HG02870 (cell line): ENCODE data around the gene USP10.

Experiments used
- ATAC-seq: cut with Tn5 transposase; IDR thresholded peaks from one replicate; pipeline ENCODE4 v1.9.1; 2021; ENCODE audit warnings: mild to moderate bottlenecking, moderate library complexity; ENCODE audit not compliant: unreplicated experiment

The USP10 gene

GRCh38 chr16:84750575-84750974 lies 50.8 kb downstream of the USP10 start:
- no peak for ATAC-seq

DNA sequence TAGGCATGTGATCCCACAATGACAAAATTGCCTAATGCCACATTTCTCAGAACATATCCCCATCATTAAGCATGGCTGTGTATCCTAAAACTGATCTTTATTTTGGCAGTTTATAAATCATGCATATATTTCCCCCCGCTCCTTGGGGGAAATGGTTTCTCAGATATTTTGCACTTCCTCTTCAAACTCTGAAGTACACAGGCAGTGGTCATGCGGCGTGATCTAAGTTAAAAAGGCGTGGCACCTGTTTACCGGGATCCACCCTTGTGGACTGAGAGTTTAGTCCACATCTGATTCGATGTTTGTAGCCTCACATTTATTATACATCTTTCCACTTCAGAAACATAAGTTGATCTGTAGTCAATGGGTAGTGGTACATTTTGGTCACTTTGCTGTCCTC lies 51.4 kb downstream of the USP10 start:
- ATAC-seq: no peak

DNA sequence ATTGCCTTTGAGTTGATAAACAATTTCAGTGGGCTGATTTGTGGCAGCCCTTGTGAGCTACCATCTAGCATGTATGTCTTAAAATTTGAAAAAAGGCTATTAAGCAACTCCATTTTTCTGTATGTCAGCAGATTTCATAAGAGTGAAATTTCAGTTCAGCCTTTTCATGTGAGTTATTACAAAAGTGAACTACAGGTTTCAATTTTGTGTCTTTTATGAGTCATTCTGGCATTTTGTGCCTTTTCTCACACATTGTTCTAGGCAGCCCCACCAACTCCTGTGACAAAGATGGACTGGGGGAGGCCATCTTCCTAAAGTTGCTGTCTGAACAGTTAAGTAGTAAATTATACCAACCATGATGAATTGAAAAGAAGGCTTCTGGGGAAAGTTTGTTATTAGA lies 52.1 kb downstream of the USP10 start:
- ATAC-seq: peak; percentile 53

- ATAC-seq: no peak
These were observed 52.8 kb downstream of the USP10 start for GRCh38 chr16:84752600-84752999.

DNA sequence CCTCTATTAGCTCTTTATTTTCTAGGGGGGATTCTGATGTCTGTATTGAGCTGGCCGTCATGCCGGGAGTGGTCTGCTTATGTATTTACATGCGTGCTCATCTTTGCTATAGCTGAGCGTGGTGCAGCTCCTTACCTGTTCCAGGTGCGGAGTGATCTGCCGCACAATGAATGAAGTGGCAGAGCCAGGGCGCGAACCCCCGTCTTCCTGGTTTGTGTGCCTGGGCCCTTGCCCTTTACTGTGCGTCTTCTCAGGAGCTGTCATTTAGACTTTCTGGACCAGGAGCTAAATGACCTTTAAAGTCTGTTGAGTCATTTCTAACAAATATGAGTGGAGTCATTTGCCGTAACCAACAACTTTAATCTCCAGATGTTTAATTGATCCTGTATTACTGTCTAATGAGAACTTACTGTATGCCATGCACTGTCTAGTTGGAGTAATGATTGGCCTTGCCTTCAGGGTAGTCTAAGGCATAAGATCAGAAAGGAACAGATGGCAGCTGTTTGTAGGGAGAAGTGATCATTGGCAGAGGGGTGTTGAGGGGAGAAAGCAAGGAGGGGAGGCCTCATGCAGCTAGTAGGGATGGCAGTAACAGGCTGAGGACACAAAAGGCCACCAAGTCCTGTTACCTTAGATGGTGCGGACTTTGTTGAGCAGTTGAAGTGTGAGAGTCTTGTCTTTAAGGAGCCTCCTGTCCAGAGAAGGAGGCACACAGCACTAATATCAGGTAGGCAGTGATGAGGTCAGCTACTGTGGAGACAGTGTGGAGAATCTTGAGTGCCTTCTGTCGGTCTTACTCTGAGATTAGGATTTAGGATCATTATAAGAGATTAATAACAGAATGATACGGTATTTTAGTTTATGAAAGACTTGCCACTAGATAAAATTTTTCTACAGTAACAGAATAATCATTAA lies 53.9 kb downstream of the USP10 start:
- no peak for ATAC-seq

GRCh38 chr16:84754353-84754856 lies 54.6 kb downstream of the USP10 start:
- ATAC-seq: no peak

DNA sequence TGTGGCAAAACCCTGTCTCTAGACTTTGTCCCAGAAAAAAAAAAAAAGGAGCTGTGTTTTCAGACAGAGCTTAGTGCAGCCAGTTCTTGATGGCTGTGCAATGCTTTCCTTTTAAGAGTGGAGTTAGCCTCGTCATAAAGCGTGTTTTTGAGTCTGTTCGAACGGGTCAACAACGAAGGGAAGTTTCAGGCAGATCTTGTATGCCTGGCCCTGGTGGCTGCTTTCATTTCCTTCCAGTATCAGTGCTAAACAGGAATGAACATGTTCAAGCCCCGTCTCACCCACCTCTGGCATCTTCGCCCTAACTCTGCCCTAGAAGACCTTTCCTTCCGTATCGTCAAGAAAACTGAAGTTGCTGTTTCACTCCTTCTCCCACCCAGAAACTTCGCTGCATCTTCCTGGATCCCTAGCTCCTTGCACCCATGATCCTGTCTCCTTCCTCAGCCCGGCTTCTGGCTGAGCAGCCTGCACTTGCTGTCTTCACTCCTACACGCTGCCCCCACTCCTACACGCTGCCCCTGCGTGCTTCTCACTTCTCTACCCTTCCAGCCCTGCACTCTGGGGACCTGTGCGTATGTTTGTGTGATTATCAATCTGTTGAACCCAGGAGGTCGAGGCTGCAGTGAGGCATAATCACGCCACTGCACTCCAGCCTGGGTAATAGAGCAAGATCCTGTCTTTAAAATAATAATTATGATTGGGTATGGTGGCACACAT lies 55.3 kb downstream of the USP10 start:
- ATAC-seq: no peak

DNA sequence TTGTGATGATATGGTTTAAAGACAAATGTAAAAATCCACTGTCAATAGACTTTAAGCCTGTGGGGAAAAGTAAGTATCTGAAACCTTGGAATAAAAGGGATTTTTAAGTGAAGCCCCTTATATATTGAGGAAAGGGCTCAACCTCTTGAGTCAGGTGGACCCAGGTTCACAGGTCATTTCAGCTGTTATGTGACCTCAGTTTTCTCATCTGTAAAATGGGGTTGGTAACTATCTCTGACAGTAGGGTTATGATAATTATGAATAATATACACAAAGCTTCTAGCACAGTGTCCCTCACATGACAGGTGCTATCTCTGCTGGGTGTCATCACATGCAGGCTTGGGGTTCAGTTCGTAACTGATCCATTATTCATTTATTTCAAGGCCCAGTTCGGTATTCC lies 57.0 kb downstream of the USP10 start:
- ATAC-seq: no peak

DNA sequence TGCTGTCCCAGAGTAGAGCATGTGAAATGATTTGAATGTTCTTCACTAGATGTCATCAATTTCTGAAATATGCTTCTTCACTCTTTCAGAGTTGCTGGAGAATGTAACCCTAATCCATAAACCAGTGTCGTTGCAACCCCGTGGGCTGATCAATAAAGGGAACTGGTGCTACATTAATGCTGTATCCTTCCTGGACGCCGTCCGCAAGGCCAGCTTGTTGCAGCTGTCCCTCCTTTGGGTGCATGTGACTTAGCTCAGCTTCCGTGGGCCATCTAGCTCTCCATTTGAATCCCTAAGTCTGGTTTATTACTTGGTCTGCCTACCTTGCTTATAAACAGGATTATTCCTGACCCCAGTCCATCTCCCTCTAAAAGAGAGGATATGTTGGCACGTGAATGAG lies 58.8 kb downstream of the USP10 start:
- ATAC-seq: no peak

GRCh38 chr16:84759061-84759460 lies 59.3 kb downstream of the USP10 start:
- no peak for ATAC-seq

DNA sequence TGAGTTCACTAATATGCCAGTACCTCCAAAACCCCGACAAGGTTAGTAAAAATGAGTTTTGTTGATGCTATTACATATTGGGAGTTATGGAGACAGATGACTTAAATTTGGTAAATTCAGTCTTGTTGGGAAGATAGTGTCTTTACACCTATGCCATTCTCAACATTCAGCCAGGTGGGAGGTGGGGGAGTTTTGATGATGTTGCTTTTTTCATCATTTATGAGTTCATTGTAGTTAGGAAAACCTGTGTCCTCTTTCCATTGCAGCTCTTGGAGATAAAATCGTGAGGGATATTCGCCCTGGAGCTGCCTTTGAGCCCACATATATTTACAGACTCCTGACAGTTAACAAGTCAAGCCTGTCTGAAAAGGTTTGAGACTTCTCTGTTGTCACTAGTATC lies 60.1 kb downstream of the USP10 start:
- no peak for ATAC-seq

- ATAC-seq: no peak
These were observed 61.9 kb downstream of the USP10 start for GRCh38 chr16:84761448-84762368.

GRCh38 chr16:84763164-84763563 lies 63.4 kb downstream of the USP10 start:
- ATAC-seq: no peak

- ATAC-seq: no peak
These were observed 63.8 kb downstream of the USP10 start for GRCh38 chr16:84763629-84764028.

DNA sequence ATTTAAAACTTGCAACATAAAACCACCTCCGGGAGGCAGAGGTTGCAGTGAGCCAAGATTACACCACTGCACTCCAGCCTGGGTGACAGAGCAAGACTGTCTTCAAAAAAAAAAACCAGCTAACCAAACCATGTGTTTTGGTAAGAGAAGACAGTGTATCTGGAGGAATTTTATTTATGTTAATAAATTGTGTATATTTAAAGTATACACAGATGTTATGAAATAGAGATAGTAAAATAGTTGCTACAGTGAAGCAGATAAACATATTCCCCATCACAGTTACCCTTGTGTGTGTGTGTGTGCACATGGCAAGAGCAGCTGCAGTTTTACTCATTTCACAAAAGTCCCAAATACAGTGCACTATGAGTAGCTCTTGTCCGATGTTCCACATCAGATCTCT lies 65.2 kb downstream of the USP10 start:
- ATAC-seq: no peak

GRCh38 chr16:84765616-84766580 lies 66.1 kb downstream of the USP10 start:
- ATAC-seq: no peak

DNA sequence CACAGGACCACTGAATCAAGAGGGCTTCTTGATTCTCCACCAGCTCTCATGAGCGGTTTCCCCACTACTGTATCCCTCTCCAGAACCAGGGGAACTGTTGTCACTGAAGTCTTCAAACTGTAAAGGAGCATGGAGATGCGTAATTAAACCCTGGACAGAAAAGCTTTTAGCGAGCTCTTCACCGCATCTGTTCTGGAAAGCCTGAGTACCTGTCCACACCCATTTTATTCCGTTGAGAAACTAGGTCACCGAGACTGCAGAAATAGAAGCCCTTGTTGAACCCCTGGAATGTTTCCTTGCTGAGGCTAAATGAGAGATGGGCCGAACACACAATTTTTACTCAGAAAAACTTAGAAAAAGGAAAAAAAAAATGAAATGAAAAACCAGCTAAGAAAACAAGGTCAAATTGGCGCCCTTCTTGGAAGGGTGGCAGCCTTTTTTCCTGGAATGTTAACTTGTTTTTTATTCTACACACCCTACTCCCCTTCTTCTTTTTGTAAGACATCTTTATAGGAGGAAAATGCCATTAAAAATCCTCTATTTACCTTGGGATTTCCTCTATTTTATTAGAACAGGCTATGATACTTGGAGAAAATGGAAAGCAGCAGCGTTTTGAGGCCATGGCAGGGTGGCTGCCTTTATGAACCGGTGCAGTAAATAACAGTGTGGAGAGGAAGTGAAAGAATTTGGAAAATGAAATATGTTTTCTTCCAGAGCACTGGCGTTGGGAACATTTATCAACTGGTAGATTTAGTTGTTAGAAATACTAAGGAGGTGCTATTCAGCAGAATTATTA lies 67.4 kb downstream of the USP10 start:
- no peak for ATAC-seq

GRCh38 chr16:84768061-84768807 lies 68.4 kb downstream of the USP10 start:
- no peak for ATAC-seq
